H9 (cell line): ENCODE measurements around the gene ZDHHC17. TPM values are rescaled to one million over a fixed set of nuclear protein-coding genes. Genes with fewer than 3 reads are reported as not detected.

ENCODE experiments used
- DNase-seq: peaks from one replicate; pipeline ENCODE4 v3.0.0-alpha.2; 2017
- H2AFZ ChIP-seq: one replicate; pipeline ENCODE4 v1.6.1; 2013; ENCODE audit warnings: mild to moderate bottlenecking, low read length, control low read depth, moderate library complexity
- H2AK5ac ChIP-seq: 2 replicates; pipeline ENCODE4 v1.6.1; 2013; ENCODE audit warnings: low read length, control low read depth, mixed read lengths; ENCODE audit not compliant: insufficient read length
- H2BK120ac ChIP-seq: one replicate; pipeline ENCODE4 v1.6.1; 2013; ENCODE audit warnings: low read depth, mild to moderate bottlenecking, low read length, control low read depth, inconsistent platforms; ENCODE audit not compliant: poor library complexity, severe bottlenecking
- H2BK12ac ChIP-seq: 2 replicates; pipeline ENCODE4 v1.6.1; 2013; ENCODE audit warnings: low read length, control low read depth, mixed read lengths, low read depth; ENCODE audit not compliant: insufficient read length
- H2BK15ac ChIP-seq: 2 replicates; pipeline ENCODE4 v1.6.1; 2013; ENCODE audit warnings: low read depth, low read length, control low read depth
- H2BK20ac ChIP-seq: one replicate; pipeline ENCODE4 v1.6.1; 2013; ENCODE audit warnings: low read depth, mild to moderate bottlenecking, low read length, control low read depth, inconsistent platforms; ENCODE audit not compliant: poor library complexity, severe bottlenecking
- H2BK5ac ChIP-seq: 2 replicates; pipeline ENCODE4 v1.6.1; 2013; ENCODE audit warnings: low read length, control low read depth, mixed read lengths; ENCODE audit not compliant: insufficient read length
- H3K14ac ChIP-seq: 2 replicates; pipeline ENCODE4 v1.6.1; 2013; ENCODE audit warnings: low read length, control low read depth; ENCODE audit not compliant: insufficient read depth
- H3K18ac ChIP-seq: 2 replicates; pipeline ENCODE4 v1.6.1; 2013; ENCODE audit warnings: low read depth, mild to moderate bottlenecking, mixed read lengths, low read length, control low read depth; ENCODE audit not compliant: insufficient read length
- H3K23ac ChIP-seq: 2 replicates; pipeline ENCODE4 v1.6.1; 2013; ENCODE audit warnings: low read length, control low read depth, mixed read lengths, low read depth; ENCODE audit not compliant: insufficient read length
- H3K23me2 ChIP-seq: 2 replicates; pipeline ENCODE4 v1.6.1; 2013; ENCODE audit warnings: low read depth, mild to moderate bottlenecking, mixed read lengths, low read length, control low read depth; ENCODE audit not compliant: insufficient read length, poor library complexity, severe bottlenecking
- H3K27ac ChIP-seq: 2 replicates; pipeline ENCODE4 v1.5.1; 2013; ENCODE audit warnings: low read length, control low read depth, mixed read lengths, low read depth; ENCODE audit not compliant: insufficient read length
- H3K27me3 ChIP-seq: 2 replicates; pipeline ENCODE4 v1.6.1; 2013; ENCODE audit warnings: low read length, control low read depth, inconsistent platforms; ENCODE audit not compliant: insufficient read depth
- H3K4ac ChIP-seq: 2 replicates; pipeline ENCODE4 v1.6.1; 2013; ENCODE audit warnings: low read depth, mild to moderate bottlenecking, control low read depth, inconsistent platforms, low read length, moderate library complexity
- H3K4me1 ChIP-seq: 2 replicates; pipeline ENCODE4 v1.6.1; 2013; ENCODE audit warnings: low read length, control low read depth, inconsistent platforms; ENCODE audit not compliant: insufficient read depth
- H3K4me2 ChIP-seq: 2 replicates; pipeline ENCODE4 v1.6.1; 2013; ENCODE audit warnings: low read length, control low read depth, mixed read lengths; ENCODE audit not compliant: insufficient read length, insufficient read depth
- H3K56ac ChIP-seq: 2 replicates; pipeline ENCODE4 v1.6.1; 2013; ENCODE audit warnings: low read depth, mild to moderate bottlenecking, mixed read lengths, low read length, control low read depth; ENCODE audit not compliant: insufficient read length
- H3K79me1 ChIP-seq: 2 replicates; pipeline ENCODE4 v1.6.1; 2013; ENCODE audit warnings: low read depth, mild to moderate bottlenecking, moderate library complexity, low read length, control low read depth, inconsistent platforms; ENCODE audit not compliant: insufficient read depth, poor library complexity, severe bottlenecking
- H3K79me2 ChIP-seq: 2 replicates; pipeline ENCODE4 v1.6.1; 2013; ENCODE audit warnings: low read length, control low read depth, inconsistent platforms; ENCODE audit not compliant: insufficient read depth
- H3K9ac ChIP-seq: 2 replicates; pipeline ENCODE4 v1.6.1; 2013; ENCODE audit warnings: low read length, control low read depth, mixed read lengths; ENCODE audit not compliant: insufficient read length; ENCODE audit errors: extremely low read depth
- H3K9me3 ChIP-seq: one replicate; pipeline ENCODE4 v1.6.1; 2013; ENCODE audit warnings: low read depth, low read length, inconsistent platforms; ENCODE audit not compliant: control insufficient read depth
- H3T11ph ChIP-seq: one replicate; pipeline ENCODE4 v1.6.1; 2013; ENCODE audit warnings: mild to moderate bottlenecking, low read length, control low read depth, inconsistent platforms
- H4K20me1 ChIP-seq: one replicate; pipeline ENCODE4 v1.6.1; 2013; ENCODE audit not compliant: control insufficient read depth, insufficient read length, insufficient read depth
- H4K5ac ChIP-seq: 2 replicates; pipeline ENCODE4 v1.6.1; 2013; ENCODE audit warnings: low read depth, mild to moderate bottlenecking, mixed read lengths, low read length, control low read depth; ENCODE audit not compliant: insufficient read length
- H4K8ac ChIP-seq: replicated peaks from 2 replicates; pipeline ENCODE4 v1.6.1; 2013; ENCODE audit warnings: low read length, control low read depth, mixed read lengths, low read depth; ENCODE audit not compliant: insufficient read length
- H4K91ac ChIP-seq: 2 replicates; pipeline ENCODE4 v1.6.1; 2013; ENCODE audit warnings: low read depth, mild to moderate bottlenecking, moderate library complexity, mixed read lengths, low read length, control low read depth; ENCODE audit not compliant: insufficient read length
- H3K27ac Mint-ChIP-seq, 3 experiments: 2 replicates in 2 of 3; 3 replicates in 1 of 3; pipeline ENCODE4 v1.8.0; 2020 to 2021; ENCODE audit warnings: mixed read lengths in 3 of 3, mild to moderate bottlenecking in 1 of 3, moderate library complexity in 1 of 3
- H3K27me3 Mint-ChIP-seq: 2 replicates; pipeline ENCODE4 v1.8.0; 2021; ENCODE audit warnings: low read depth, mild to moderate bottlenecking, moderate library complexity, mixed read lengths
- H3K36me3 Mint-ChIP-seq, 3 experiments: 2 replicates in 2 of 3; 3 replicates in 1 of 3; pipeline ENCODE4 v1.8.0; 2020 to 2021; ENCODE audit warnings: low read depth in 3 of 3, mixed read lengths in 3 of 3; ENCODE audit not compliant: insufficient read depth in 1 of 3
- H3K4me1 Mint-ChIP-seq, 2 experiments: 2 replicates each; pipeline ENCODE4 v1.8.0; 2020; ENCODE audit warnings: mixed read lengths in 2 of 2
- H3K4me3 Mint-ChIP-seq, 2 experiments: 2 replicates in 1 of 2; 3 replicates in 1 of 2; pipeline ENCODE4 v1.8.0; 2020 to 2021; ENCODE audit warnings: mild to moderate bottlenecking in 2 of 2, mixed read lengths in 2 of 2, moderate library complexity in 1 of 2
- H3K9me3 Mint-ChIP-seq, 2 experiments: 2 replicates in 1 of 2; 3 replicates in 1 of 2; pipeline ENCODE4 v1.8.0; 2020; ENCODE audit warnings: mild to moderate bottlenecking in 2 of 2, mixed read lengths in 2 of 2, moderate library complexity in 1 of 2
- WGBS: extraction: QIAGEN DNeasy Blood & Tissue Kit; methylation state at CpG from one replicate; pipeline ENCODE4 v1.1.7; 2013; ENCODE audit warnings: missing lambda C conversion rate, low lambda C conversion rate, mixed read lengths; ENCODE audit not compliant: insufficient read length; ENCODE audit errors: extremely low coverage; 5-methylcytosine and 5-hydroxymethylcytosine counted together
- total RNA-seq: library from RNA; stranded (reverse); gene quantifications from 2 replicates; pipeline ENCODE4 v1.2.1, GENCODE V29; 2021
- TF ChIP-seq, protein P1 (sequence below): fragments of 200-600 bp; sonication (generic); conservative IDR thresholded peaks from 3 replicates; pipeline ENCODE4 v1.8.0; 2021; ENCODE audit warnings: antibody characterized with exemption, mild to moderate bottlenecking

The ZDHHC17 gene
- total RNA-seq, 1 experiment from 2014 or later, result 32.6 TPM

DNA sequence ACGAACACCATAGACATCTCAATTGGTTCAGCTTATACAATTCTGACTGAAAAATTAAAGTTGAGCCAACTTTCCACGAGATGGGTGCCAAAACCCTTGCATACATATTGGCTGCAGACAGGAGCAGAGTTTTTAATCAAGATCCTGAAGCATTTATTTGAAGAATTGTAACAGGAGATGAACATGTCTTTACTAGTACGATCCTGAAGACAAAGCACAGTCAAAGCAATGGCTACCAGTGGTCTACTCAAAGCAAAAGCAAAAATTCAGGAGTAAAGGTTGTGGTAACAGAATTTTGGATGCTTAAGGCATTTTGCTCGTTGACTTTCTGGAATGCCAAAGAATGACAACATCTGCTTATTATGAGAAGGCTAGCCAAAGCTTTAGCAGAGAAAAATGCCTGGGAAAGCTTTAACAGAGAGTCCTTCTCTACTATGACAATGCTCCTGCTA, 20.7 kb downstream of the ZDHHC17 start:
- Histone ChIP-seq H3K9ac (no peak overlapping the region), H3K79me2 (peaks cover 14% of the 10 kb centered on the region; the same call in 1 of the 2 replicates), H4K5ac (no peak overlapping the region), H2BK12ac (no peak overlapping the region), H3K4me1 (peaks cover 7% of the 10 kb centered on the region; the same call in 1 of the 2 replicates), H4K8ac (no peak overlapping the region), H3K56ac (no peak overlapping the region), H3K23me2 (no peaks in the 10 kb centered on the region), H3K27me3 (no peaks in the 10 kb centered on the region), H3K14ac (no peak overlapping the region), H2BK5ac (no peak overlapping the region), H4K91ac (no peak overlapping the region), H2AFZ (no peak overlapping the region), H3T11ph (no peak overlapping the region), H3K9me3 (no peaks in the 10 kb centered on the region), H2AK5ac (no peak overlapping the region), H3K18ac (no peak overlapping the region), H2BK15ac (no peak overlapping the region), H3K79me1 (no peaks in the 10 kb centered on the region), H2BK20ac (no peak overlapping the region), H3K4ac (no peak overlapping the region), H3K27ac (no peak overlapping the region), H3K23ac (no peak overlapping the region), H2BK120ac (no peak overlapping the region), H4K20me1 (no peaks in the 10 kb centered on the region), H3K4me2 (no peak overlapping the region)
- peaks cover 4 to 5% of the 10 kb centered on the region in 2 experiments; a peak in 3 of 5 replicates for H3K9me3 Mint-ChIP-seq
- H3K27me3 Mint-ChIP-seq, result no peaks in the 10 kb centered on the region
- peaks cover 2 to 18% (median 9%) of the 10 kb centered on the region in 3 experiments; a peak in 6 of 7 replicates for H3K36me3 Mint-ChIP-seq
- no CpG with 5 or more reads among the region's 4 CpGs for WGBS
- H3K27ac Mint-ChIP-seq, result no peak overlapping the region
- no peak for DNase-seq
- H3K4me1 Mint-ChIP-seq, result peaks cover 24 to 33% of the 10 kb centered on the region in 2 experiments
- no peak overlapping the region for H3K4me3 Mint-ChIP-seq
- TF ChIP-seq, protein P1, sequence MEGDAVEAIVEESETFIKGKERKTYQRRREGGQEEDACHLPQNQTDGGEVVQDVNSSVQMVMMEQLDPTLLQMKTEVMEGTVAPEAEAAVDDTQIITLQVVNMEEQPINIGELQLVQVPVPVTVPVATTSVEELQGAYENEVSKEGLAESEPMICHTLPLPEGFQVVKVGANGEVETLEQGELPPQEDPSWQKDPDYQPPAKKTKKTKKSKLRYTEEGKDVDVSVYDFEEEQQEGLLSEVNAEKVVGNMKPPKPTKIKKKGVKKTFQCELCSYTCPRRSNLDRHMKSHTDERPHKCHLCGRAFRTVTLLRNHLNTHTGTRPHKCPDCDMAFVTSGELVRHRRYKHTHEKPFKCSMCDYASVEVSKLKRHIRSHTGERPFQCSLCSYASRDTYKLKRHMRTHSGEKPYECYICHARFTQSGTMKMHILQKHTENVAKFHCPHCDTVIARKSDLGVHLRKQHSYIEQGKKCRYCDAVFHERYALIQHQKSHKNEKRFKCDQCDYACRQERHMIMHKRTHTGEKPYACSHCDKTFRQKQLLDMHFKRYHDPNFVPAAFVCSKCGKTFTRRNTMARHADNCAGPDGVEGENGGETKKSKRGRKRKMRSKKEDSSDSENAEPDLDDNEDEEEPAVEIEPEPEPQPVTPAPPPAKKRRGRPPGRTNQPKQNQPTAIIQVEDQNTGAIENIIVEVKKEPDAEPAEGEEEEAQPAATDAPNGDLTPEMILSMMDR, result no peak
